Esophagus muscularis mucosa (tissue), 4 donors: ENCODE data around the gene TGFBI.

Experiments
- CTCF ChIP-seq, 3 experiments: fragments of 200-600 bp in 2 of 3; fragments of 450-650 bp in 1 of 3; sonication (generic) in 2 of 3; IDR thresholded peaks; one replicate each; pipeline ENCODE4 v1.5.1; 2017 to 2019; ENCODE audit warnings: antibody characterized with exemption in 3 of 3, mild to moderate bottlenecking in 2 of 3, moderate library complexity in 1 of 3
- EP300 ChIP-seq: sonication (generic); formaldehyde crosslinking; IDR thresholded peaks from one replicate; pipeline ENCODE4 v1.6.1; 2017; ENCODE audit warnings: antibody characterized with exemption
- POLR2A ChIP-seq: fragments of 450-650 bp; IDR thresholded peaks from one replicate; pipeline ENCODE4 v1.6.1; 2017; ENCODE audit warnings: antibody characterized with exemption, moderate library complexity, mild to moderate bottlenecking, low read depth
- POLR2AphosphoS5 ChIP-seq, 2 donors: sonication (generic); formaldehyde crosslinking; IDR thresholded peaks; one replicate each; pipeline ENCODE4 v1.6.1; 2017; ENCODE audit warnings: antibody characterized with exemption in 2 of 2

- TF ChIP-seq CTCF (IDR thresholded peaks at IDR 0.05), result no peak
- no peak for TF ChIP-seq POLR2A
- TF ChIP-seq POLR2AphosphoS5 (IDR thresholded peaks at IDR 0.05), result no peak
- no peak for TF ChIP-seq EP300
Observed at GRCh38 chr5:136075466-136075891, 46.7 kb downstream of the TGFBI start.
